Activated CD8-positive, alpha-beta memory T cell treated with anti-CD3 and anti-CD28 coated beads for 48 hours (primary cell): ENCODE data around the gene CRTC3.
"Not testable (repeated sequence)": the region's sequence is repeated elsewhere in the genome, so short reads cannot be mapped to it uniquely, and the experiment has no call there.

Experiments used
- DNase-seq, 3 experiments: peaks; one replicate each; pipeline ENCODE4 v3.0.0-alpha.2; 2020; ENCODE audit warnings: low read depth in 2 of 3, low spot score in 2 of 3

The CRTC3 gene

DNA sequence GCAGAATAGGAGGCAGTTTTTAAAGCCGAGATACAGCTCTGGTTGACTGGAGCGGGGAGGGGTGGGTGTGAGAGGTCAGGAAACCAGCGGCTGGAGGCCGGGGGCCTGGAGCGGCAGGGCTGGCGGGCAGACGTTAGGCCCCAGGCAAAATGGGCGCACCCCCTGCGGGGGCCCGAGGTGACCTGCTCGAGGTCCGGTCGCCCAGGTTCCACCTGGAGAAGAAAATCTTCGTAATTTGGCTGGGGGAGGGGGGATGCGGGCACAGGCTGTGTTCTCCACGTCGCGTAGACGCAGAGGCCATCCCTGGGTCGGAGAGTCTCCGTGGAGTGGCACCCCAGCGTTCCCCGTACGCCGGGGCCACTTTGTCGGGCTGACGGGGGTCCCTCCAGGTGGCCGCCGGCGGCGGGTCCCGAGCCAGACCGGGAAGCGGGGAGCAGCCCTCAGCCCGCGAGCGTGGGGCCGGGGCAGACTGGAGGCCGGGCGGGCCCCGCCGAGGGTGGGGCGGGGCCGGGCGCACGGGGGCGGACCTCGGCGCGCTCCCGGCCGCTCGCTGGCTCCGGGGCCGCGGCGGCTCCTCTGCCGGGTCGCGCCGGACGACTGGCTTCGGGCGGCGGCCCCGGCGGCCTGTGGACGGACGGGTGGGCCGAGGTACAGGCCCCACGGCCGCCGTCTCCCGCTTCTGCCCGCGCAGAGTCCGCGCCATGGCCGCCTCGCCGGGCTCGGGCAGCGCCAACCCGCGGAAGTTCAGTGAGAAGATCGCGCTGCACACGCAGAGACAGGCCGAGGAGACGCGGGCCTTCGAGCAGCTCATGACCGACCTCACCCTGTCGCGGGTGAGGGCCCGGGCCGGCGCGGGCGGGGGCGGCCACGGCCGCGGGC is at the start of gene CRTC3:
TSS of gene CRTC3 (plus strand) at position 553 of the 879 bp plus-strand sequence. CDS start at position 702, 149 bp downstream.
- DNase-seq = peak; percentile 18 to 45 (median 23)

DNA sequence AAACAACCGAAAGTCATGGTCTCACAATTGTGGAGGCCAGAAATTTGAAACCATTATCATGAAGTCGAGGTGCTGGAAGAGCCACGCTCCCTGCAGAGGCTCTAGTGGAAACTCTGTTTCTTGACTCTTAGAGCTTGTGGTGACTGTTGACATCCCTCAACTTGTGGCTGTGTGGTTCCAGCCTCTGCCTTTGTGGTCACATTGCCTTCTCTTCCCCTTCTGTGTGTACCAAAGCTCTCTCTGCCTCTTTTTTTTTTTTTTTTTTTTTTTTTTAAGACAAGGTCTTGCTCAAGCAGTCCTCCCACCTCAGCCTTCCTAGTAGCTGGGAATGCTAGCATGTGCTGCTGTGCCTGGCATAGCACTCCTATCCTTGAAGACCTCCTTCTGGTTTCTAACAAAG is 48.7 kb upstream of the CRTC3 start:
- DNase-seq = peak in 1 of 3 experiments; percentile 17

GRCh38 chr15:90482124-90483011 is 47.4 kb upstream of the CRTC3 start:
- DNase-seq = no peak

DNA sequence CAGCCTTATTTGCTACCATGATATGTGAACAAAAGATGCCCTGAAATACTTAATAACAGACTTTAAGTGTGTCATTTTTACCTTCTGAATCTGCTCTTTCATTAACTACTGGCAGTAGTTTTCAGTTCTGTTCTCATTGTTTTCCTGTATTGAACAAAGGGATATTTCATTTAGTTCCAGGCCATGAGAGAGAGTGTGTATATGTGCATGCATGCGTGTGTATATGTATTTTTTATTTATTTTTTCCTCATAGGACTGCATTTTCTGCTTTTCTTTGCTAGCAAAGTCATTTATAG is 46.8 kb upstream of the CRTC3 start:
- DNase-seq = no peak

GRCh38 chr15:90483637-90484036 is 46.1 kb upstream of the CRTC3 start:
- no peak for DNase-seq

DNA sequence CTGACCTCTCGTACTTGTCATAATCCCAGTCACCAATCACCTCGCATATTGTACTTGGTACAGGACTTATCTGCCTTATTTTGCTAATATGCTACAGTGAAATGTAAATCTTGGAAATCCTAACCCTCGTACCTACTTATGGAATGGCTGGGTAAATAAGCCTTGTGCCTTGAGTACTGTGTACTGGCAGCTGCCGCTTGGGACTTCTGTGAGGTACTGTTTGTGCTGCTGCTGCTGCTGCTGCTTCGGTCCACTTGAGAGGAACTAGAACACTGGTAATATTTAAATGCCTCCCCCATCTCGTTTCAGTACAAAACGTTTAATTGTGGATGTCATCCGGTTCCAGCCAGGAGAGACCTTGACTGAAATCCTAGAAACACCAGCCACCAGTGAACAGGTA is 42.5 kb upstream of the CRTC3 start:
- no peak for DNase-seq

DNA sequence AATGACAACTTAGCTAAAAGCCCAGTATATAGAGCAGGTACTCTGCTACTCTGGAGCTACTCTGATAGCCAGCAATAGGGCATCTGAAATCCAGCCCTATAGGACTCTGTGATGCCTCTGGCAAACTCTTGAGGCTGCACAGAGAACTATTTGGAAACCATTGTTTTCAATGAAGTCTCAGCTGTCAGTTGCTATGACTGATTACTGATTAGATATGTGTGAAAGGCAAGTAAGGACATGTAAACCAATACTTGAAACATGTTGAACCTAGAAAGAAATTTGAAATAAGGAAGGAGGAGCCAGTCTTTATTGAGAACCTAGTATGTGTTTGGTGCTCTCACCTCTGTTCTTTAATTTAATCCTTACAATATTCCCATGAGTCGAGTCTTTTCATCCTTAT is 40.2 kb upstream of the CRTC3 start:
- DNase-seq = no peak

GRCh38 chr15:90489944-90490343 is 39.8 kb upstream of the CRTC3 start:
- no peak for DNase-seq

DNA sequence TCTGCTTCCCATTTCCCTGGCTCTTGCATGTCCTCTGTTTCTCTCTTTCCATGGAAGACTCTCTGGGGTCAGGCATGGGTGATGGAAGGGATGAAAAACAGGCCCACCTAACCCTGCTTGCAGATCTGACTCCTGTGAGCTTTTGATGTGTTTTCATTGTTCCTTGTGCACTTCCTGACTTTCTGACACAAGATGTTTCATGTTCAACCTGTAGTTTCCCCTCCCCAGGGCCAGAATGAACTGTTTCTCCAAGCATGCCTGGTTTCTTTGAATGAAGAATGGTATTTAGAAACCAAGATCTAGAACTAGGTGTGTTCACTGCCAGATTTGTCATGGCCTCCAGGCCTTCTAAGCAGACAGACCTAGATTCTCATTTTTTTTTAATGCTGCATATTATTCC is 36.1 kb upstream of the CRTC3 start:
- DNase-seq = no peak

DNA sequence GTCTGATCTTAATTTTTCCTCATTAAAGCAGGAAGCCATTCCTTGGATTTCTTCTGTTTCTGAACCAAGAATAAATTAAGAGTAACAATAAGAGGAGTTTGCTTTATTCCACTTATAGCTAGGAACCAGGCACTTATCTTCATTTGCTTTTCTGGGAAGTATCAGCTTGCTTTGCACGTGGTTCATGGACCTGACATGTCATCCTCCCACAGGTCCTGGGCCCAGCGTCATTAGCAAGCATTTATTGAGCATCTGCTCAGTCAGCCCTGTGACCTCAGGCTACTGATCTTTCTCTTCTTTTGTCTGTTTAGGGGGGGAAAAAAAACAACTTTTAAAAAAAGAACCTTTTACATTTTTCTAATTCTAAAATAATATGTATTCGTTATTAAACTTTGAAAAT is 34.7 kb upstream of the CRTC3 start:
- no peak for DNase-seq

DNA sequence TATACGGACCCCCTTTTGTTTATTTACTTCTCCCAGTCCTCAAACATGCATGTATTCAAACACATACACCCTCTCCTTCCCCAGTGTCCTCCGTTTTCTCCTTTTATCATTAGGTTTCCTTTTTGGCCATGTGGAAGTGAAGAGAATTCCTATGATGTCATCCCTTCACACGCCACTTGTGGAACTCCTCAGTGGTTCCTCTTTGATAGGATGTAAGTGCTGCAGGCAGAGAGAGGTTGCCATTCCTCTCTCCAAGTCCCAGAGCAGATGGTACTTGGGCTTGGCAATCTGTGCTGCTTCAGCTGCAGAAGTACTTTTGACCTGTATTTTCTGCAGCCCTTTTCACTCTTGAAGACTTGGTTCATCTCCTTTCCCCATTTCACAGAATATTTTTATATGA is 32.9 kb upstream of the CRTC3 start:
- no peak for DNase-seq

GRCh38 chr15:90497376-90497775 is 32.3 kb upstream of the CRTC3 start:
- DNase-seq = no peak

- DNase-seq = no peak
Observed at GRCh38 chr15:90497912-90498311, 31.8 kb upstream of the CRTC3 start.

- DNase-seq = no peak
Observed at GRCh38 chr15:90500171-90500570, 29.6 kb upstream of the CRTC3 start.

GRCh38 chr15:90501898-90502297 is 27.8 kb upstream of the CRTC3 start:
- no peak for DNase-seq

DNA sequence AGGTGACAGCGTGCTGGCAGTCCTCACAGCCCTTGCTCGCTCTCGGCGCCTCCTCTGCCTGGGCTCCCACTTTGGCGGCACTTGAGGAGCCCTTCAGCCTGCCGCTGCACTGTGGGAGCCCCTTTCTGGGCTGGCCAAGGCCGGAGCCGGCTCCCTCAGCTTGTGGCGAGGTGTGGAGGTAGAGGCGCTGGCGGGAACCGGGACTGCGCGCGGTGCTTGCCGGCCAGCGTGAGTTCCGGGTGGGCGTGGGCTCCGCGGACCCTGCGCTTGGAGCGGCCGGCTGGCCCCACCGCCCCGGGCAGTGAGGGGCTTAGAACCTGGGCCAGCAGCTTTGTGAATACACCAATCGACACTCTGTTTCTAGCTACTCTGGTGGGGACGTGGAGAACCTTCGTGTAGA is 18.9 kb upstream of the CRTC3 start:
- DNase-seq = not testable (repeated sequence)

GRCh38 chr15:90511211-90511618 is 18.5 kb upstream of the CRTC3 start:
- peak in 1 of 3 experiments; percentile 8 for DNase-seq

- DNase-seq = no peak
Observed at GRCh38 chr15:90512276-90512675, 17.4 kb upstream of the CRTC3 start.

- DNase-seq = no peak
Observed at GRCh38 chr15:90512981-90513380, 16.7 kb upstream of the CRTC3 start.

DNA sequence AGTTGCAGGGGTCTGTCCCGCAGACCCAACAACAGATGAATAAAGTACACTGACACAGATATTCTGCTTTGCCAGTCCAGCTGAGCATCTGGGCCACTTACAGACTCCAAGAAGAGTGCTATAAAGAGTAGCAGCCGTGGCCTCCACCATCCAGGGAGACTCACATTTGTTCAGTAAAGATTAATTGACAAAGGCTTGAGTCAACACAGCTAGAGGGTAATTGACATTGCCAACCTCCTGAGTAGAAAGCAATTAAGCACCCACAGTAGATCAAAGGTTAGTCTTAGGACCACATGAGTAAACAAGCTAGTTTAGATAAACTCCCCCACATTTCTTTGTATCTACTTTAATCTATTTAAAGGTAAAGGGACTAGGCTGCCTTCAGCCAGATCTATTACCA is 16.3 kb upstream of the CRTC3 start:
- no peak for DNase-seq

DNA sequence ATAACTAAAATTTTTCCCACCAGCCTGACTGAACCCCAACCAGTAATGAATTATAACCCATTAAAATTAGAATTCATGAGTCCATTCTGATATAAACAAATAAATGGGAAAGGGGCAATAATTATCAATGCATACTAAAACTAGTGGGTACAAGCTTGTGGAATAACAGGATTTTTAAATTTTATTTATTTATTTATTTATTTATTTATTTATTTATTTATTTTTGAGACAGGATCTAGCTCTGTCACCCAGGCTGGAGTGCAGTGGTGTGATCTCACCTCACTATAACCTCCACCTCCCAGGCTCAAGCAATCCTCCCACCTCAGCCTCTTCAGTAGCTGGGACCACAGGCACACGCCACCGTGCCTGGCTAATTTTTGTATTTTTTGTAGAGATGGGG is 15.8 kb upstream of the CRTC3 start:
- DNase-seq = not testable (repeated sequence)

DNA sequence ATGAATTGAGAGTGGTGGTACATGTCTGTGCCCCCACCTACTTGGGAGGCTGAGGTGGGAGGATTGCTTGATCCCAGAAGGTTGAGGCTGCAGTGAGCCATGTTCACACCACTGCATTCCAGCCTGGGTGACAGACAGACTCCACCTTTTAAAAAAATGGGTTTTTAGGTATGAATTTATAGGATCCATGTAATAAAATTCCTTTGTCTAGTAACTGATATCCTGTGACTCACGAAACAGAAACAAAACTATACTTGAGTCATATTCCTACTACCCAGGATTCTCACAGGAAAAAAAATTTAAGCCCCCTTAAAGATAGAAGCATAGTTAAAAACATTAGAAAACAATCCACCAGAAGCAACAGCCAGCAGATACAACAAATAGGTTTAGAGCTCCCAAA is 10.0 kb upstream of the CRTC3 start:
- DNase-seq = no peak
